H7 (cell line): ENCODE measurements around the gene SALL4. TPM values are rescaled to one million over a fixed set of nuclear protein-coding genes. Genes with fewer than 3 reads are reported as not detected.
A peak's percentile ranks its signal among the peaks of the same experiment; 100 is the strongest.
"Not testable (repeated sequence)": the region's sequence is repeated elsewhere in the genome, so short reads cannot be mapped to it uniquely, and the experiment has no call there.

ENCODE experiments used
- DNase-seq: peaks from one replicate; pipeline ENCODE4 v3.0.0; 2012
- H3K27me3 ChIP-seq: 2 replicates; pipeline ENCODE4 v1.6.0; 2011; ENCODE audit warnings: mild to moderate bottlenecking, low read length; ENCODE audit not compliant: control insufficient read depth, insufficient read depth
- H3K36me3 ChIP-seq: replicated peaks from 2 replicates; pipeline ENCODE4 v1.5.1; 2011; ENCODE audit warnings: low read length; ENCODE audit not compliant: control insufficient read depth, insufficient read depth
- H3K4me3 ChIP-seq: 2 replicates; pipeline ENCODE4 v1.5.1; 2011; ENCODE audit warnings: low read depth, mild to moderate bottlenecking, control low read depth, low read length, moderate library complexity; ENCODE audit not compliant: insufficient read depth
- total RNA-seq: library from RNA; depleted of rRNA; stranded (reverse); fragments of >200 nt; shearing (Covaris generic); gene quantifications from 2 replicates; pipeline ENCODE4 v1.2.3, GENCODE V29; 2014; rRNA removed

SALL4 gene
- total RNA-seq, result 127 and 134 TPM in 2 replicates

- Histone ChIP-seq H3K27me3 (no peaks in the 10 kb centered on the region), H3K36me3 (0 out of 2 replicates have a peak, but pooled peaks cover under 1% of the 10 kb centered on the region), H3K4me3 (peak within 1 kb of the TSS; percentile 97)
- DNase-seq, result peak; percentile 96
Measured at GRCh38 chr20:51802170-51802751, at the start of gene SALL4. Gene SALL4 (minus strand): TSS chr20:51802521. CDS start chr20:51802408, 113 bp downstream.

- Histone ChIP-seq H3K27me3 (no peaks in the 10 kb centered on the region), H3K36me3 (no peaks in the 10 kb centered on the region), H3K4me3 (no peak overlapping the region)
- no peak for DNase-seq
Measured at GRCh38 chr20:51848346-51848745, 46.0 kb upstream of the SALL4 start.

- DNase-seq, result no peak
- no peak overlapping the region for H3K4me3 ChIP-seq
- H3K36me3 ChIP-seq, result no peaks in the 10 kb centered on the region
- no peaks in the 10 kb centered on the region for H3K27me3 ChIP-seq
Measured at GRCh38 chr20:51840865-51841264, 38.5 kb upstream of the SALL4 start.

GRCh38 chr20:51837876-51838420 lies 35.6 kb upstream of the SALL4 start:
- no peak overlapping the region for H3K4me3 ChIP-seq
- H3K27me3 ChIP-seq, result no peaks in the 10 kb centered on the region
- DNase-seq, result no peak
- no peaks in the 10 kb centered on the region for H3K36me3 ChIP-seq

GRCh38 chr20:51837436-51837835 lies 35.1 kb upstream of the SALL4 start:
- H3K27me3 ChIP-seq, result no peaks in the 10 kb centered on the region
- no peak for DNase-seq
- no peak overlapping the region for H3K4me3 ChIP-seq
- H3K36me3 ChIP-seq, result no peaks in the 10 kb centered on the region

GRCh38 chr20:51833326-51833725 lies 31.0 kb upstream of the SALL4 start:
- no peak for DNase-seq
- Histone ChIP-seq H3K4me3 (no peak overlapping the region), H3K27me3 (no peaks in the 10 kb centered on the region), H3K36me3 (no peaks in the 10 kb centered on the region)

GRCh38 chr20:51832276-51832675 lies 30.0 kb upstream of the SALL4 start:
- Histone ChIP-seq H3K27me3 (no peaks in the 10 kb centered on the region), H3K36me3 (no peaks in the 10 kb centered on the region), H3K4me3 (no peak overlapping the region)
- no peak for DNase-seq

GRCh38 chr20:51831866-51832265 lies 29.5 kb upstream of the SALL4 start:
- Histone ChIP-seq H3K36me3 (no peaks in the 10 kb centered on the region), H3K27me3 (no peaks in the 10 kb centered on the region), H3K4me3 (no peak overlapping the region)
- no peak for DNase-seq

- H3K27me3 ChIP-seq, result no peaks in the 10 kb centered on the region
- DNase-seq, result no peak
- H3K36me3 ChIP-seq, result no peaks in the 10 kb centered on the region
- no peak overlapping the region for H3K4me3 ChIP-seq
Measured at GRCh38 chr20:51830538-51830937, 28.2 kb upstream of the SALL4 start.

GRCh38 chr20:51828762-51829161 lies 26.4 kb upstream of the SALL4 start:
- H3K27me3 ChIP-seq, result no peaks in the 10 kb centered on the region
- H3K36me3 ChIP-seq, result no peaks in the 10 kb centered on the region
- no peak overlapping the region for H3K4me3 ChIP-seq
- DNase-seq, result peak; percentile 75

- Histone ChIP-seq H3K36me3 (no peaks in the 10 kb centered on the region), H3K4me3 (no peak overlapping the region), H3K27me3 (no peaks in the 10 kb centered on the region)
- no peak for DNase-seq
Measured at GRCh38 chr20:51826372-51826771, 24.1 kb upstream of the SALL4 start.

GRCh38 chr20:51818479-51819008 lies 16.2 kb upstream of the SALL4 start:
- H3K27me3 ChIP-seq, result no peaks in the 10 kb centered on the region
- no peak for DNase-seq
- no peaks in the 10 kb centered on the region for H3K36me3 ChIP-seq
- H3K4me3 ChIP-seq, result no peak overlapping the region

GRCh38 chr20:51816856-51817255 lies 14.5 kb upstream of the SALL4 start:
- not testable (repeated sequence) for H3K36me3 ChIP-seq

GRCh38 chr20:51815383-51816076 lies 13.2 kb upstream of the SALL4 start:
- no peak for DNase-seq
- no peaks in the 10 kb centered on the region for H3K27me3 ChIP-seq
- H3K36me3 ChIP-seq, result no peaks in the 10 kb centered on the region
- H3K4me3 ChIP-seq, result no peak overlapping the region

More at GRCh38 chr20:51816856-51817255, 14.5 kb upstream of the SALL4 start:
- H3K27me3 ChIP-seq, DNase-seq, H3K4me3 ChIP-seq: not testable (repeated sequence)

GRCh38 chr20:51812861-51813260 lies 10.5 kb upstream of the SALL4 start:
- Histone ChIP-seq H3K36me3 (no peaks in the 10 kb centered on the region), H3K27me3 (no peaks in the 10 kb centered on the region), H3K4me3 (no peak overlapping the region)
- DNase-seq, result no peak
